GM18867 (cell line): Measurements from ENCODE around the gene CFAP46.

Experiments
- ATAC-seq: cut with Tn5 transposase; IDR thresholded peaks from one replicate; pipeline ENCODE4 v1.9.1; 2021; ENCODE audit warnings: mild to moderate bottlenecking, moderate library complexity; ENCODE audit not compliant: unreplicated experiment

Gene CFAP46

DNA sequence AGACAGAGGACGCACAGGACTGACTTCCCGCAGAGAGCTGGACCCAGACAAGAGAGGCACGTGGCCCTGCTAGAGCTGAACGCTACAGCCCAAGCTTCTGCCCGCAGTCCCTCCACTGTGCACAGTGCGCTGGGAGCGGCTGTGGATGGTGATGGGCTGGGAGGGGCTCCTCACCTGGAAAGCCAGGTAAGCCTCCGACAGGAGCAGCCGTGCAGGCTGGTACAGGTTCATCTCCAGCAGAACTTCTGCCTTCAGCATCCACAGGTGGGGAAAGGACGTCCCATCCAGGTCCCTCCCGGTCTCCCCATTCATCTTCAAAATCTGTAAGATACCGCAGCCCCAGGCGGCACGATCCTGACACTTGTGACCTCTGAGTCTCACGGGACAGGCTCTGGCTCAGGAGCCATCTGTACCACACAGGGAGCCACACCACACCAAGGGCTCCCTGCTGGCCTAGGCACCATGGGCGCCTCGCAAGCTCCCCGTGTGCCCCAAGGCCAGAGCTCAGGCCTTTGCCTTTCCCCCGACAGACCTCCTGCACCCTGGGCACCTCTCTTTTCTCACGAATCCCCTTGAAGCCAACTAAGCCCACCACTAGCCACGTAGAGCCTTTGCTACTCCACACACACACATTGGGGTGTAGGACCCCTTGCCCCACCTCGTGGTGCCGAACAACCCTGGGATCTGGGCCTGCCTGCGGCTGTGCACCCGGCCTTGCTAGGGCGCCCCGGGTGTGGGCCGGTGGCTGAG lies 76.3 kb downstream of the CFAP46 start:
- no peak for ATAC-seq

- ATAC-seq: no peak
These were observed 77.2 kb downstream of the CFAP46 start for GRCh38 chr10:132865171-132865631.

DNA sequence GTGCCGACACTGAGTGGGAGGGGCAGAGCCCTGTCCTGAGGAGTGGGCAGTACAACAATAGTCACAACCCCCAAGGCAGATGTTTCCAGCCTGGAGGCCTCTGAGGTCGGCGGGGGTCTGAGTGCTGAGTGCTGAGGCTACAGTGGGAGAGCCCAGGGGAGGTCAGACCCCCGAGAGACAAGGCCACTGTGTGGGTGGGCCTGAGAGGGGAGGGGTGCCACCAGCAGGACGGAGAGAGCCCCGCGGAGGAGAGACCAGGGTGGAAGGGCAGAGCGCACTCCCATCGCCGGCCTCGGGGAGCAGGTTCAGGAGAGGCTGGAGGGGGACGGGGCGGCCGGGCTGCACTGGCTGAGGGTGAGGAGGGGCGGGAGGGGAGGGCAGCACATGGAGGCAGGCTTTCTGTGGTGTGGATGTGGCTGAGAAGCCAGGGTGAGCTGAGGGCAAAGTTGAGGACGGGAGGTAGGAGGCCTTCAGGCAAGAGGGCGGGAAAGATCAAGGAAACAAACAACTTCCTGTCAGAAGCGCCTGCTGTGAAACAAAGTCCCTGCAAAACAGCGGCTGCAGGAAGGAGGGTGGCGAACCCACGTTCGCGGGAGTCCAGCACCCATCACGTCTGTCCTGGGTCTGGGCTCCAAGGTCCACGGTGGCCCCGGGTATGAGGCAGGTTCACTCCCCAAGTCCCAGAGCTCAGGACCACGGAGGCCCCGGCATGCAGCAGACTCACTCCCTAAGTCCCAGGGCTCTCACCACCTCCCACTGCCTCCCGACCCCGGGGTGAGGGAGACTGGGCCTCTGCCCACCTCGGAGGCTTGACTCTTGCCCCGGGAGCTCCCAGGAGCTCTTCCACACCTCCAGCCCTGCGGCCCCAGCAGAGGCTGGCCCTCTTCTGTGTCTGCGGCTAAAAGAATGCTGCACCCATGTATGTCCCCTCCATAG lies 79.6 kb downstream of the CFAP46 start:
- no peak for ATAC-seq

DNA sequence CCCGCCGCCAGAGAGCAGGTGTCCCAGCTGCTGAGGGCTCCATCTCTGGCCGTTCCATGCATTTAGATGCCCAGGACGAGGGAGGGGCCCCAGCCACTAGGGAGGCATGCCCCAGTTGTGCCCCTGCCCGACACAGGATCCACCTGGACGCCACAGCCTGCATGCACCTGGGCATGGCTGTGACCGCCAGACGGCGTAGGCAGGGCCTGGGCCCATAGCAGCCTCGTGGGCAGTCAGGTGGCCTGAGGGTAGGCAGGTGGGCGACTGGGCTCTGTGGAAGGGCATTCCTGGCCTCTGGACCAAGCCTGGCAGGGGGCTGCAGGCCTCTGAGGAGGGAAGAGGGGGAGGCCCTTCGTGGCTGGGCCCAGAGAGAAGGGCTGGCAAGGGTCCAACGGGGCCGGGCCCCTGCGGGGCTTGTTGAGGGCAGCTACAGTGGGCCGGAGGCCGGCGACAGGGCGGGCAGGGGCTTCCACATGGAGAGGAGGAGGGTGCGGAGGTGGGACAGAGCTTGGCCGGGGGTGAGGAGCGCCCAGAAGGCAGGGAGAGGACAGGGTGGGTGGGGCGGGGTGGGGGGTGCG lies 80.4 kb downstream of the CFAP46 start:
- ATAC-seq: no peak

DNA sequence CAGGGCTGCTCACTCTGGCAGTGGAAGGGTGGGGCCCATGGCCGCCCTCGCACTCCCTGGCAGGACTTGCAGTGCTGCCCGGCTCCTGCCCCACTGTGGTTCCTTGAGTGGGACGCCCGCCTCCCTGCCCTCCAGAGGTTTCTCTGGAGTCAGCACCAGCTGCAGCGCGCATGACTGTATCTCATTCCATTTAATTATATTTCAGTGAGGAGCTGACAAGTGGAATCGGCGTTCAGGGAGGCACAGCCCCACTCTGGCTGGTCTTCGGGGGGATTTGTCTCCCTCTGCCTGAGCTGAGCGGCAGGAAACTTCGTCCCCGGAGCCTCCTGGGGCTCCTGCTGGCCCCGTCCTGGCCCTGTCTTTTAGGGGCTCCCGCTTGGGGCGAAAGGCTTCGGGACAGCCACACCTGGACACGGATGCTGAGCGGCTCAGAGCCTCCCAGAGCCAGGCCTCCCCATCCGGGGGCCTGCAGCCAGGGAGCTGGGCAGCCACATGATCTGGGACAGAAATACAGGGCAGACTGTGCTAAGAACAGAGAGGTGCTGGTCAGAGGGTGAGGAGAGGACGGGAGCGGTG lies 81.2 kb downstream of the CFAP46 start:
- ATAC-seq: no peak

DNA sequence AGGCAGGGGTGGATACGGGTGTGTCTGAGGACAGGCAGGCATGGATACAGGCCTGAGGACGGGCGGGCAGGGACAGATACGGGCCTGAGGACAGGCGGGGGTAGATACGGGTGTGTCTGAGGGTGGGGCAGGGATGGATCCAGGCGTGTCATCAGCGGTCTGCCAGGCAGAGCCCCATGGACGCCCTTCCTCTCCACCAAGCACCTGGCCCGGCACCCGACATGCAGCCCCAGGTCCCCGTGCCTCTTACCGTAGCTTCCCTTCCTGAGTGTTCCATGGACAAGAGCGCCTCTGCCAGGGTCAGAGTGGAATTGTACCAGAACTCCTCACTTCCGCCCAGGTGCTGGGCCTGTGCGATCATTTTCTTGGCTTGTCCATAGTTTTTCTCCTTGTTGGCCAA lies 81.8 kb downstream of the CFAP46 start:
- ATAC-seq: no peak

GRCh38 chr10:132859084-132859855 lies 83.1 kb downstream of the CFAP46 start:
- ATAC-seq: no peak

DNA sequence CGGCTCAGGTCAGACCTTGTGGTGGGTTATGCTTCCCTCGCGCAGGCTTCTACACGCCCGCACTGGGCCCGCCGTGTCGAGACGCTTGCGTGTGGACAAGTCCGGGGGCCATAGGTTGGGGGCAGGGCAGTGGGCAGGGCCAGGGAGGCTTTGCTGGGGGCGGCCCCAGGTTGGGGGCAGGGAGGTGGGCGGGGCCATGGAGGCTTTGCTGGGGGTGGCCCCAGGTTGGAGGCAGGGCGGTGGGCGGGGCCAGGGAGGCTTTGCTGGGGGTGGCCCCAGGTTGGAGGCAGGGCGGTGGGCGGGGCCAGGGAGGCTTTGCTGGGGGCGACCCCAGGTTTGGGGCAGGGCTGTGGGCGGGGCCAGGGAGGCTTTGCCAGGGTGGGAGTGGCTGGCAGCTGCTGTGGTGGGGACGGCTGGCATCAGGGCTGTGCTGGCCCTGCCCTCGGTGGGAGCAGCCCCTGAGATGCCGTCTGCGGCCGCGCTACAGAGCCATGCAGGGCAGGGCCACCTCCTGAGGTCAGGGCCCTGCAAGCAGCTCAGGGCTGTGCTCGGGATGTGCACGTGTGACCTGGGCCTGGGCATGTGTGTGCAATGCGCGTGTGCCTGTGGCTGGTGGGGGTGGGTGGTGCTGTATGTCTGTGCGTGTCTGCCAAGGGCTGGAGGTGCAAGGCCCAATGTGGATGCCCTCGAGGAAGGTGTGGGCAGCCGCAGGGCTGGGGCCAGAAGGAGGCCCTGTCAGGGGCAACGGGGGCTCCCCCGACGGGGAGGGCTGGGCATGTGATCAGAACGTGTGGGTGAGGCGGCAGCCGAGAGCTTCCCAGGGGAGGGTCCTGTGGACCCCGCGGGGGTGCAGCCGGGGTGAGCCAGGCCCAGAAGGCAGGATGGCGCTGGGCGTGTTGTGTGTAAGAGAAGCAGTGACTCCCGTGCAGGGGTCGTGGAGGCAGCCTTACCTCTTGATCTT lies 84.0 kb downstream of the CFAP46 start:
- ATAC-seq: no peak

GRCh38 chr10:132856869-132857524 lies 85.4 kb downstream of the CFAP46 start:
- ATAC-seq: no peak

- no peak for ATAC-seq
These were observed 86.5 kb downstream of the CFAP46 start for GRCh38 chr10:132855889-132856288.

GRCh38 chr10:132851451-132851850 lies 90.9 kb downstream of the CFAP46 start:
- ATAC-seq: no peak

DNA sequence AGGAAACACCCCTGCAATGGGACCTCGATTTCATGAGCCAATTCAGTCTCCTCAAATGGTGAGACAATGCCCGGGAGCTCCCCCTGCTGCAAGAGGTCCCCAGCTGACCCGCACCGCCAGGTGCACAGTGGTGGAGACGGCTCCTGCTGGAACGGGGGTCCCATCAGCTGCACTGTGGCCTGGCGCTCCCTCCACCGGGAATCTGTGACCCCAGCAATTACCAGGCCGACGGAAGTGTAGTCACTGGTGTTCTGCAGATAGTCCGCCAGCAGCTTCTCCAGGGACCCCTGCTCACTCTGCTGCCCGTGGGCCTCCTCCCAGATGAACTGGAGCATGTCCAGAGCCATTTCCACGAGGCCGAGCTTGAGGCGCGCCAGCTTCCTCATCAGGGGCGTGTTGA lies 91.5 kb downstream of the CFAP46 start:
- ATAC-seq: no peak

DNA sequence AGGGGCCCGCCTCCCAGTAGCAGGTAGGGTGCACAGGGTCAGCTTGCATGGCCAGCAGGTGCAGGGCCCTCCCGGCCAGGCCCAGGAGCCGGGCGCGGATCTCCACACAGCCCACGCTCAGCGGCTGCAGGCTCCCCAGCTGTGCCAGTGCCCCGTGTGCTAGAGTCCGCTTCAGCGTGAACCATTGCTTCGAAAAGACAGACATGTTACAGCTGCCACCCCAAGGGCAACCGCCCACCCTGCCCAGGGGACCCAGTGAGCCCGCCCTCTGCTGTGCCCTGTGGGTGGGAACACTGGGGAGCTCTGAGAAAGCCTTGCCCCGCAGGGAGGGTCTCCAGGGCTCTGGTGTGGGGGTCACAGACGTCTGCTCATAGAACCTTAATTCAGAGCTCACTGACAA lies 92.1 kb downstream of the CFAP46 start:
- ATAC-seq: no peak

- no peak for ATAC-seq
These were observed 92.8 kb downstream of the CFAP46 start for GRCh38 chr10:132849546-132850031.

GRCh38 chr10:132848951-132849545 lies 93.3 kb downstream of the CFAP46 start:
- no peak for ATAC-seq

- no peak for ATAC-seq
These were observed 94.1 kb downstream of the CFAP46 start for GRCh38 chr10:132848291-132848701.

DNA sequence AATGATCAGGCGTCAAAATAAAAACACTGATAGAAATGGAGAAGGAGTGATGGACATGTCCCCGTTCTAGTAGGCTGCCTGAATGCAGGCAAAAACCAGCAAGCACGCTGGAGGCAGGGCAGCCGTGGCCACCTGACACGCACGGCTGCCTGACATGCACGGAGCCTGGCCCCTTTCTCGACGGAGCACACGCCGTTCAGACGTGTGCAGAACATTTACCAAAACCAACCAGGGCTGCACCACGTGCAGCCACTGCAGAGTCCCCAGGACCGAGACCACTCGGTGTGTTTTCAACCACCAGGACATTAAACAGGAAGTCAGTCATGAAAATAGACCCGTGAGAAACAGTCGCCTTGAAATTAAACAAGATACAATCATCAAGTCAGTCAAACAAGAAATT lies 94.5 kb downstream of the CFAP46 start:
- ATAC-seq: no peak

DNA sequence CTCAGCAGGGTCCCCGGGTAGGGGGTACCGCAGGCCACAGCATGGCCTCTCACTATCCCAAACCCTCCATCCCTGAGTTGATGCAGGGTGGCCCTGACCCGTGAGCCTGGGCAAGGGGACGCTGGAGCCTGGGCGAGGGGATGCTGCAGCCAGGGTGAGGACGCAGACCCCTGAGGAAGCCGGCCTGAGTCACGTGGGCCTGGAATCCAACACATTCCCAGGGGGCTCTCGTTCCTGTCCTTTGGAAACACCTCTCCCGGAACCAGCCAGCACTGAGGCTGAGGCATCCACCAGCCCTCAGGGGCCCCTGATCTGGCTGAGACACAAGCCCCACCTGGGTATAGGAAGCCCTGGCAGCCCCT lies 95.0 kb downstream of the CFAP46 start:
- no peak for ATAC-seq
